HuH-7.5 (cell line): ENCODE measurements around the gene SNAPC5.
"Not testable (repeated sequence)": the region's sequence is repeated elsewhere in the genome, so short reads cannot be mapped to it uniquely, and the experiment has no call there.

ENCODE experiments used
- DNase-seq: peaks from one replicate; pipeline ENCODE4 v3.0.0; 2011; ENCODE audit warnings: low spot score

The SNAPC5 gene

GRCh38 chr15:66497502-66498455 is at the start of gene SNAPC5:
TSS of gene SNAPC5 (minus strand) at chr15:66497762. CDS start at chr15:66497731, 31 bp downstream.
- peak; percentile 83 for DNase-seq

DNA sequence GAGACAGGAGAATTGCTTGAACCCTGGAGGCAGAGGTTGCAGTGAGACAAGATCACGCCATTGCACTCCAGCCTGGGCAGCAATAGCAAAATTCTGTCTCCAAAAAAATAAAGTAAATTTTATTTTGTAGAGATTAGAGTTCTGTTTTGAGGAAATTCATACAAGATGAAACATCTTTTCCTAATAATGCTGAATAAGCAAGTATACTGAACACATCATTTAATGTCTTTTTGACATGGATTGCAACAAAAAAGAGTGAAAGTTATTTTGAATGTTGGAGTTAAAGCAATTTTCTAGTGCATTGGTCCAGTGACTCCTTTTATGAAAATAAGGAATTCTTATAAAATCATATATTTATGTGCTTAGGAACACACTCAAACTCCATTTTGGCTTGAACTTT is 47.7 kb upstream of the SNAPC5 start:
- DNase-seq = no peak

DNA sequence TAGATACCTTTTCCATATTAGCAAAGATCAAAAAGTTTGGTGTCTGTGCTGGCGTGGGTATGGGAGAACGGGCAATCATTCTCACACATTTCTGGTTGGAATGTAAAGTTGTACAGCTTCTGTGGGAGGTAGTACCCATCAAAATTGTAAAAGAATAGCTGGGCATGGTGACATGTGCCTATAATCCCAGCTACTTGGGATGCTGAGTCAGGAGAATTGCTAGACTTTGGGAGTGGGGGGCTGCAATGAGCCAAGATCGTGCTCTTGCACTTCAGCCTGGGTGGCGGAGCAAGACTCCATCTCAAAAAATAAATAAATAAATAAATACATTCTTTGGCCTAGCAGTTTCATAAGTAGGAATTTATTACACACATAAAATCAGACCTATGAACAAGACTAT is 45.3 kb upstream of the SNAPC5 start:
- no peak for DNase-seq

- DNase-seq = no peak
Observed at GRCh38 chr15:66535056-66535455, 37.5 kb upstream of the SNAPC5 start.

DNA sequence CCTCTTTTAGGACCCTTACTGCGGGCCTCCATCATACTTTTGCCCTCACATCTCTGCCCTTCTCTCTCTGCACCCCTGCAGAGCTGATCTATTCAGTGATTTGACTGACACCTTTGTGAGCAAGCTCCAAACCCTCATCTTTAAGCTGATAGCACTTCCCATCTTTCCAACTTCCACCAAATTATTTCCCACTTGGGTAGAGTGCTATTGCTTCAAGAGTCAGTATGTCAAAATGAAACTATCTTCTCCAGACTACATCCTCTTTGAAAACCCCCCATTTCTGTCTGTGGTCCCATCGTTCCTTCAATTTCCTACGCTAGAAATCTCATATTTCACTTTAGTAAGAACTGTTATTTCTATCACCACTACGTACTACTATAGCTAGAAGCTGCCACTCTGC is 27.3 kb upstream of the SNAPC5 start:
- DNase-seq = no peak

DNA sequence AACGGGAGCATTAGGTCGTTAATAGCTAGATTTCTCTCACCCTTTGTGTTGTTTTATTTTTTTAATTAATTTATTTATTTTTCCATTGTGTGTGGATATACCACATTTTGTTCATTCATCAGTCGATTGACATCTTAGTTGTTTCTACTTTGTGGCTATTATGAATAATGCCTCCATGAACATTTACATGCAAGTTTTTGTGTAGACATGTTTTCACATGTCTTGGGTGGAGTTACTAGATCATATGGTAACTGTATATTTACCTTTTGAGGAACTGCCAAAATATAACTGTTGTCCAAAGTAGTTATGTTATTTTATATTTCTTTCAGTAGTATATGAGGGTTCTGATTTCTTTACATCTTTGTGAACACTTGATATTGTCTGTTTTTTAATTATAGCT is 26.4 kb upstream of the SNAPC5 start:
- no peak for DNase-seq

DNA sequence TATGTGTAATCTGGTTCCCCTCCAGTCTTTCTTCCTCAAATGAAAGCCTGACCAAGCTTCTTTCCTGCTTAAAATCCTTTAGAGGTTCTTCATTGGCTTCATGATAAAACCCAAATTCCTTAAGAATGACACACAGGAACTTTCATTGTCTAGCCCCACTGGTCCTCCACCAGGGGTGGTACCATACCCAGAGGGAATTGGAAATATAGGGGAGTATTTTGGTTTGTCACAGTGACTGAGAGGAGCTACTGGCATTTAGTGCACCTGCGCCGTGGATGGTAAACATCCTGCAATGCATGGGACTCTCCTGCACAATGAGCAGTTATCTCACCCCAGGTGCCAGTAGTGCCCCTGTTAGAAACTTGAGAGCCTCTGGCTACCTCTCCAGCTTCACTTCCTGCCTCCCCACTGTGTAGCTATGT is 18.4 kb upstream of the SNAPC5 start:
- no peak for DNase-seq

DNA sequence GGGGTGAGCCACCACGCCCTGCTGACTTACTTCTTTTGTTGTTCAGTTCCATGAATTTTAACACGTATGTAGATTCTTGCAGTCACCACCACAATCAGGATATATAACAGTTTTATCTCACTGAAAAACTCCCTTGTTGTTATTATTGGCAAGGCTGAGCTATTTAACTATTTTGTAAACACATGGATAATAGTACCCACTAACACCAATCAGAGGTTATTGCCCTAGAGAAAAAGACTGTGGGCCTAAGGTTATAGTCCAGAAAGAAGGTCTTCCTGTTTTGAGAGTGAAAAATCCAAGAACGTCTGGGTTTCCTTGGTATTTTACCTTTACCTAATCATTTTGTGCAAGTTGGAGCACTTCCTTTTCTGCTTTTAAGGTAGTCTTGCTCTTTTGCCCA is 17.0 kb upstream of the SNAPC5 start:
- no peak for DNase-seq

- no peak for DNase-seq
Observed at GRCh38 chr15:66508293-66508883, 10.8 kb upstream of the SNAPC5 start.

- no peak for DNase-seq
Observed at GRCh38 chr15:66505818-66506217, 8.3 kb upstream of the SNAPC5 start.

DNA sequence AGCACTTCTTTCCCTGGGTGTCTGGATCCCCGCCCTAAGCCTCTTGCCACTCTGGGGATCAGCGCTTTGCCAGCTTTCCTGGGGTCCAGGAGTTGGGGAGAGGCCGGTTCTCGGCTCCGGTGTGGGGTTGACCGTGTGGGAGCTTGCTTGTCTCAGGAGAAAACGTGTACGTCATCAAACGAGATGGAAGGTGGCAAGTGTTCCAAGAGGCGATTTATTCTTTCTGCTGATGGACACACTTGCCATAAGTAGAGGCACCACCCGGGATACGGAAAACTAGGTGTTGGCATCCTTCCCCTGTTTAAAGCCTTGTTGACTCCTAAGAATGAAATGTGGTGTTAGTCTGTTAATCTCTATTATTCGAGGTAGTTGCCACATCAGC is 7.9 kb upstream of the SNAPC5 start:
- no peak for DNase-seq

DNA sequence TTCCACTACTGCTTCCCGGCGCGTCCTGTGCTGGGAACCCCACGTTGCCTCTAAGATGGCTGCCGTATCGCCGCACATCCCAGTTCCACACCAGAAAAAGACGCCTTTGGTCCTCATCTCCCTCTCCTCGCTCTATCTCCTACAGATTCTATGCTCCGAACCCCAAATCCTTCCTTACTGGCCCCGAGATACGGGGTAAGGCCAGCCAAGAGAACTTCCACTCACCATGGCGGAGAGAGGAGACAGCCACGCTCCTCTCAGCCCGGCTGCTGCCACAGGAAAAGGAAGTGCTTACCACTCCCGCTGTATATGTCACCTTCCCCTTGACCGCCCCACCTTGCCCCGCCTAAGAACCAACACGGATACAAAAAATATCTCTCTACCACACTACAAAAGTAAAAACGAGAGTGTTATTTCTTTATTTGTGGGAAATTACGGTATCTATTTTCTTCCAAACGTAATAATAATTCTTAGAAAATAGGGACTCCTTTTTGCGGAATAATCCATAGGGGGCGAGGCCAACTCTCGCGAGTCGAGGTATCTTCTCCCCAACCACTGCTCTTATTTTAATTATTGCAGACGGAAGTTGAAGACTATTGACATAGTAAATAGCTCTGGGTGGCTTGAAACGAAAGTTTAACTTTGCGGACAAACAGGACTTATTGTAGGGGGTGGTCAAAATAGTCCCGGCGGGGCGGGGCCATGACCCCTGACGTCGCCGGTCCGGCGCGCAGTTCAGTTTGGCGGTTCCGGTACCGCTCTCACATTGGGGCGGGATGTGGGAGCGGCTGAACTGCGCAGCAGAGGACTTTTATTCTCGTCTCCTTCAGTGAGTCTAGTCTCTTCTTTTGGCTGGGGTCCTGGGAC is 7.2 kb upstream of the SNAPC5 start, which contains the start of the genes RPL4 and ZWILCH:
Gene RPL4 (minus strand): TSS at position 293 of the 867 bp plus-strand sequence. CDS start 65 bp downstream, at position 228.
Gene ZWILCH (plus strand): TSS at position 764 of the 867 bp plus-strand sequence. CDS start 13 bp downstream, at position 777.
- peak; percentile 74 for DNase-seq

DNA sequence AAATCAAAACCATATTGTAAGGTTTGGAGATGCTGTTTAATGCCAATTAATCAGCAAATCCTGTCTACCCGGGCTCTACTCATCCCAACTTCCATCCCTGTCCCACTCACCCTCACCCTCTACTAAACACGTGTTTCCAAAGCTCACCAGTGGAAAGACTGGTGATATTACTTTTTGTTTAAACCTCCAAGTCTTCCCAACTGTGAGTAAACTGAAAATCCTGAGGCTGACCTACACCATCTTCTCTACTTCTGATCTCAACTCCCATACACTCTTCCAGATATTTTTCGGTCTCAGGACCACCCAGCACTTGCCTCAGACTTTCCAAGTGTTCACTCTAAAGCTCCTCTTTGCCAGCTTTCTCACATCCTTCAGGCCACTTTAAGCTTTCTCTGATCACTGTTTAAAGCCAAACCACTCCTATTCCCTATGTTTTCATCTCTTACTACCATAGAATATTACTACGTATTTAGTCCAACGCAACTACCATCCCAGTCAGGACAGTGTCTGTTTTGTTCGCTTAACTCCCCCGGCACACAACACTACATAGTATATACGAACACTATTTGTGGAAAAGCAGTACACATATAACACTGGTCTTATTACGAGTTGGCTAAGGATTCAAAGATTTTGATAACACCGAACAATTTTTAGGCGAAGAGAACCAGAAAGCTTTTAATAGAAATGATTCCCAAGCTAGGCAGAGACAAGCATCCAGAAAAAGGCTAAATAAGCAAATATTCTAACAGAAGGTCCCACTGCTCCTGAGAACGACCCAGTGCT is 6.4 kb upstream of the SNAPC5 start:
- DNase-seq = no peak

DNA sequence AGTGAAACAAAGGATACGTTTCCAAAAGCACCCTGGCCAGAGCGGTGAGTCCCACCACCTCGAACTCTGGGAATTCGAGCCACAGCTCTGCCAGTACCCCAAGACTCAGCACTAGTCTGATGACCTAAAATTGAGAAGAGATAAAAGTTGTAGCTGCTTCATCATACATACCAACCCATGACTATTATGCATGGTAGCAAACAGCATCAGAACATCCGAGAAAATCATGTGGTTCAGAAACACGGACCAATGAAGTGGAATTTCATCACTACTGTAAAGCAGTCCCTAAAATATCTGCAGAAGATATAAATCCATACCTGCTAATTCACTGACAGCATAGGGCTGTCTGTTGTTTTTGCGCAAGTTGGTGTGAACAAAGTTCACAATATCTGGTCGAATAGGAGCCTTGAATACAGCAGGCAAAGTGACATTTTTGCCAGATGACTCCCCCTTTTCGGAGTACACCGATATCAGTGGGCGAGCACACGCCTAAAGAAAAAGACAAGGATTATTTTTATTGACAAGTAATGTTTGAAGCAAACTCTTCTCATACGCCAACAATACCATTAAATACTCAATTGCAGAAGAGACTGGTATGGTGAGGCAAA is 5.6 kb upstream of the SNAPC5 start:
- DNase-seq = not testable (repeated sequence)

DNA sequence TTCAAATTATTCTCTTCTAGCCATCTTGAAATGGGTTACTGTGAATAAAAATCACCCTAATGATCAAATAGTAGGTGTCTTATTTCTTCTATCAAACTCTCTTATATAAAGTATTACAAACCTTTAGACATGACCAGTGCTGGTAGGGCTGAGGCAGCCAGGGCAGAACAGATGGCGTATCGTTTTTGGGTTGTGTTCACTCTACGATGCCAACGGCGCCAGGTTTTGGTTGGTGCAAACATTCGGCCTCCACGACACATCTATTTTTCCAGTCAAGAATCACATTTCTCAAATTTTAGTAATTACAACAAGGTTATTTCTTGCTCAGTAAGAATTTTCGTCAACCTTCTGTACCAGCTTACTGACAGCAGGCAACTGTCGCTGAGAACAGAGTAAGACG is 4.9 kb upstream of the SNAPC5 start:
- DNase-seq = no peak

GRCh38 chr15:66500346-66500745 is 2.8 kb upstream of the SNAPC5 start:
- not testable (repeated sequence) for DNase-seq

DNA sequence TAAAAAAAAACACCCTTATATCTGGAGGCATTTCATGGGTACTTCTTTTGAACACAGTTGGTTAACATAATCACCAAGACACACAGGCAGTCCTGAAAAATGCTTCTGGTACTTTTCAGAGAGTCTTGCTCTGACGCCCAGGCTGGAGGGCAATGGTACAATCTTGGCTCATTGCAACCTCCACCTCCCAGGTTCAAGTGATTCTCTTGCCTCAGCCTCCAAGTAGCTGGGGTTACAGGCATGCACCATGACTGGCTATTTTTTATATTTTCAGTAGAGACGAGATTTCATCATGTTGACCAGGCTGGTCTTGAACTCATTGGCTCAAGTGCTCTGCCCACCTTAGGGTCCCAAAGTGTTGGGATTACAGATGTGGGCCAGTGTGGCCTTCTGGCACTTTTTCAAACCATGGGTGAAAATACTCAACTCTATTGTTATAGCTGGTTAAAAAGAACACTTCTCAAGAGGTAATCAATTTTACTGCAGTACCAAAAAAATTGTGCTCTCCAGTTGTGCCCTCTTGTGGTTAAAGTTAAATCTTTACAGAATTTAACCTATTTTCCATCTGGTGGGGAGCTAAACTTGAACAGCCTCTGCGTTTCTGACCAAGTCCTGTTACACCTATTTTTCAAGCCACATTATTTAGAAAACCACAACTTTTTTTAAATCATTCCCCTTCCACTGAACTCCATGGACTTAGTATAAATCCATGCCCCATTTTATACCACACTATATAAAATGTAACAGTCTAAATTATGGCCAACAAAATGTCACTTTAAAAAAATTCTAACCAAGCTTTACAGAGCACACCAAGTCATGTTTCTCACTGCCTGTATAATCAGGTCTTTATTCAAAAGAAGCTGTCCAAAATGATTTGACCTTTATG is 1.2 kb upstream of the SNAPC5 start:
- no peak for DNase-seq

- DNase-seq = no peak
Observed at GRCh38 chr15:66496951-66497501, 536 bp downstream of the SNAPC5 start.

DNA sequence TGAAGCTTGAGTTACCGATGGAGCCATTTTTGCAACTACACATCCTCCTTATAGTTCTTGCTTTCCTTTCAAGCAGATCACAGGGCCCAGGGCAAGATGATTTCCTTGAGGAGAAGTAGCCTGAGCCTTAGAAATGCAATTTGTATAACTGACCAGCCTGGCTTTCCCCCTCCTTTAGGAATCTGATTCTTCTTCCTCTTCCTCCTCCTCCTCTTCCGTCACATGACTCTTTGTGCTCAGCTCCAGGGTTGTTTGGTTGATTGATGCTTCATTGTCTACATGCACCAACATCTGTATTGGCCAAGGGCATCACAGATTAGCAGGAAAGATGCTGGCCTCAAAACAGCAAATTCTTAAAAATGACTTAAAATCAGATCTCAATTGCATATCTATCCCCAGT is 3.3 kb downstream of the SNAPC5 start:
- no peak for DNase-seq

- DNase-seq = no peak
Observed at GRCh38 chr15:66491846-66492245, 5.7 kb downstream of the SNAPC5 start.
